Dedifferentiated amniotic fluid mesenchymal stem cell (primary cell): Measurements from ENCODE around the gene CD163L1.

Source experiments
- DNase-seq: peaks from one replicate; pipeline ENCODE4 v3.0.0-alpha.2; 2016; ENCODE audit errors: extremely low spot score

Gene CD163L1

GRCh38 chr12:7324176-7324575, 119.8 kb downstream of the CD163L1 start:
- no peak for DNase-seq

GRCh38 chr12:7322599-7322998, 121.4 kb downstream of the CD163L1 start:
- no peak for DNase-seq

- DNase-seq, result no peak
These were observed 122.3 kb downstream of the CD163L1 start for GRCh38 chr12:7321624-7322023.

GRCh38 chr12:7319930-7320329, 124.0 kb downstream of the CD163L1 start:
- DNase-seq, result no peak

- DNase-seq, result no peak
These were observed 133.9 kb downstream of the CD163L1 start for GRCh38 chr12:7310070-7310469.
